NCI-H2196 treated with DMSO at 0.1 percent for 48 hours (cell line): ENCODE data around the gene EXOC6B.
"Not testable (repeated sequence)": the region's sequence is repeated elsewhere in the genome, so short reads cannot be mapped to it uniquely, and the experiment has no call there.

Experiments used
- DNase-seq: peaks from one replicate; lab custom pipeline; 2025; ENCODE audit not compliant: unreplicated experiment; lab: John Stamatoyannopoulos, UW

Gene EXOC6B

DNA sequence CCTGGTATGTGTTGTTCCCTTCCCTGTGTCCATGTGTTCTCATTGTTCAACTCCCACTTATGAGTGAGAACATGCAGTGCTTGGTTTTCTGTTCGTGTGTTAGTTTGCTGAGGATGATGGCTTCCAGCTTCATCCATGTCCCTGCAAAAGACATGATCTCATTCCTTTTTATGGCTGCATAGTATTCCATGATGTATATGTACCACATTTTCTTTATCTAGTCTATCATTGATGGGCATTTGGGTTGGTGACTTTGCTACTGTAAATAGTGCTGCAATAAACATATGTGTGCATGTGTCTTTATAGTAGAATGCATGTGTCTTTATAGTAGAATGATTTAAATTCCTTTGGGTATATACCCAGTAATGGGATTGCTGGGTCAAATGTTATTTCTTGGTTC, 341.2 kb downstream of the EXOC6B start:
- DNase-seq = not testable (repeated sequence)

DNA sequence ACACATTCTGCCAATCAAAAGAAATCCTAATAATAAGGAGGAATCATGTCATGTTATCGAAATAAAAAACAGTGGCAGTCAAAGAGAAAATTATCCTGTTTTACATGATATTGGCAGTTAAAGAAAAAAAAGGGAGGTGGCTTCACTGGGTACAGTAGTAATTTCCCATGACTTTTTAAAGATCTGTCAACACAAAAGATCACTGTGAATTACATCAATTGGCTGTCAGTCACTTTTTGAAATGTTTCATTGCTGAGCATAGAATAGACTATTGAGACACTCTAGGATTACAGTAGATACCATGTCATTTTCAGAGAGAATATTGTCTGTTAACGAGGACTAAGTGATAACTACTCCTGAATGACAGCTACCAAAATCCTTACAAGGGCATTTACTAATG, 342.5 kb downstream of the EXOC6B start:
- DNase-seq = no peak

DNA sequence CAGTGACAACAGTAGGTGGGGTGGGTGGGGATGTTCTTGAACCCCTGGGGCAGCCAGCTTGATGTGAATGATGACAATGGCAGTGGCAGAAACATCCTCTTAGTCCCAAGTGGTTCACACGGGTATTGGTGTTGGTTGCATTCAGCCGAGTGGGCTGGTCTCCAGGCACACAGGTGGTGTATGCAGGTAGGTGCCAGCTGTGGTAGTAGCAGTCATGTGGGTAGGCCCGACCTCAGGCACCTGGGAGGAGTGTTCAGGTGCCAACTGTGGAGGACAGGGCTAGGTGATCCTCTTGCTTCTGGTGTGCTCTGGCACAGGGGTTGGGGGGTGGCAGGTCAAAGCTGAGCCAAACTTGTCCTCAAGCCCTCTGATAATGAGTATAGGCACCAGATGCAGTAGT, 350.6 kb downstream of the EXOC6B start:
- no peak for DNase-seq

DNA sequence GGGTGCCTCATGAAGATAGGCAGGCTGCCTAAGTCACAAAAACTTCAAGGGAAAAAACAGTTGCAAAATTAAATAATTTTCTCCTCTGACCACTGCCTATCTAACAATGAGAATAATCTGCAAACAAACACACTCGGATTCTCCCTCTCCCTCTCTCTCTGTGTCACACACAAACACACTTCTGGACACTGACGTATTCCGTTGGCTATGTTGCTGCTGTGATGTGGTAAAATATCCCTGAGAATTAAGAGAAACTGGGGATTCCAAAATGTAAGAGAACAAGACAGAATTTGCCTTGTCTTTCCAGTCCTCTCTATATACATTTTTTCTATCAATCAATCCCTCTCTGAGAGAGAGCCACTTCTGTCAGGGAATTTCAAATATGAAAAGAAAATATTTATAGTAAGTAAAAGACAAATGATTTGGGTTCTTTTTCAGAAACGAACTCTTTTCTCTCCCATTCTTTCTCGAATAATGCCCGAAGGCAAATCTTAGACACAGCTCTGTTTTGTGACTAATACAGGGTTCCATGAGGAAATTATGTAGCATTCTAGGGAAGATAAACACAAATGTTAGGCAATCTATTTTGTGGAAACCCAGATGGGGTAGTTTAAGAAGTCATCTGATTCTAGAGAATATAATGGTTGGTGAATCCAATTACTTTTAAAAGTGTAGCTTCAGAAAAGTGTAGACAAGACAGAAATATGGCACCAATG, 367.9 kb downstream of the EXOC6B start:
- no peak for DNase-seq

DNA sequence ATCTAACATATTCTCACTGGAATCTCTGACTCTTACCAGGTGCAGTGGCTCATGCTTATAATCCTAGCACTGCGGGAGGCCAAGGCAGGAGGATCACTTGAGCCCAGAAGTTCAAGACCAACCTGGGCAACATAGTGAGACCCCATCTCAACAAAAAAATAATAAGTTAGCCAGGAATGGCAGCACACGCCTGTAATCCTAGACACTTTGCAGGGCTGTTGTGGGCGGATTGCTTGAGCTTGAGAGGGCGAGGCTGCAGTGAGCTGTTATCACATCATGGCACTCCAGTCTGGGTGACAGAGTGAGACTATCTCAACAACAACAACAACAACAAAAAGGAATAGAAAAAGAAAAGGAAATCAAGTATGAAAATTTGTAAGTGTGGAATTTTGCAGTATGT, 371.6 kb downstream of the EXOC6B start:
- no peak for DNase-seq

DNA sequence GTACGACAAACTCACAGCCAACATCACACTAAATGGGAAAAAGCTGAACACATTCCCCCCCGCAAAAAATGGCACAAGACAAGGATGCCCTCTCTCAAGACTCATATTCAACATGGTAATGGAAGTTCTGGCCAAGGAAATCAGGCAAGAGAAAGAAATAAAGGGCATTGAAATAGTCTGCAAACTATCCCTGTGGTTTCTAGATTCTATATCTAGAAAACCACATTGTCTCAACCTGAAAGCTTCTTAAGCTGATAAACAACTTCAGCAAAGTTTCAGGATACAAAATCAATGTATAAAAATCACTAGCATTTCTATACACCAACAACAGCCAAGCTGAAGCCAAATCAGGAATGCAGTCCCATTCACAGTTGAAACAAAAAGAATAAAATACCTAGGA, 383.6 kb downstream of the EXOC6B start:
- DNase-seq = no peak

DNA sequence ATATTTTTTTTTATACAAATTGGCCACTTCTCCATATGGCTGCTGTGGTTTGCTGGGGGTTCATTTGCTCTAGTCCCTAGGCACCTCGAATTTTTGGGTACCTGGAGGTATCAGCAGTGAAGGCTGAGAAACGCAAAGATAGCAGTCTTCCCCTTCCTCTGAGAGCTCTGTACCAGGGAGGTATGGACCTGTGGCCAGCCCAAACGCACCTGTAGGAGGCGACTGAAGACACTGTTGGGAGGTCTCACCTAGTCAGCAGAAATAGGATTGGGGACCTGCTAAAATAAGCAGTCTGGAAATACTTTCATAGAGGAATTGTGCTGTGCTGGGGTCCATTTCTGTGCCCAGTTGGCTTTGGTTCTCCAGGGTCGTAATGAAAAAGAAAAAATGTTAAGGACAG, 385.9 kb downstream of the EXOC6B start:
- no peak for DNase-seq

DNA sequence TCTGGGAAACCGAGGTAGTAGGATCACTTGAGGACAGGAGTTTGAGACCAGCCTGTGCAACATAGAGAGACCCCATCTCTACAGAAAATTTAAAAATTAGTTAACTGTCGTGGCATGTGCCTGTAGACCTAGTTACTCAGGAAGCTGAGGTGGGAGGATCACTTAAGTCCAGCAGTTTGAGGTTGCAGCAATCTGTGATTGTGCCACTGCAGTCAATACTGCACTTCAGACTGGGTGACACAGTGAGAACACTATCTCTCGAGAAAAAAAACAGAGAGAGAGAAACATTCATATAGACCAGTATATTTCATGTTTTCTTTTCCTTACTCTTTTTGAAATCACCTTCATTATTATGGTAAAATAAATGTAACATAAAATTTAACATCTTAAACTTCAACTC, 387.5 kb downstream of the EXOC6B start:
- DNase-seq = no peak

DNA sequence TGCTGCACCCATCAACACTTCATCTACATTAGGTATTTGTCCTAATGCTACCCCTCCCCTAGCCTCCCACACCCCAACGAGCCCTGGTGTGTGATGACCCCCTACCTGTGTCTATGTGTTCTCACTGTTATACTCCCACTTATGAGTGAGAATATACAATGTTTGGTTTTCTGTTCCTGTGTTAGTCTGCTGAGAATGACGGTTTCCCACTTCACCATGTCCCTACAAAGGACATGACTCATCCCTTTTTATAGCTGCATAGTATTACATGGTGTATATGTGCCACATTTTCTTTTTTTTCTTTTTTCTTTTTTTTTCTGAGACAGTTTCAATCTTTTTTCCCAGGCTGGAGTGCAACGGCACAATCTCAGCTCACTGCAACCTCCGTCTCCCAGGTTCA, 394.1 kb downstream of the EXOC6B start:
- DNase-seq = no peak

DNA sequence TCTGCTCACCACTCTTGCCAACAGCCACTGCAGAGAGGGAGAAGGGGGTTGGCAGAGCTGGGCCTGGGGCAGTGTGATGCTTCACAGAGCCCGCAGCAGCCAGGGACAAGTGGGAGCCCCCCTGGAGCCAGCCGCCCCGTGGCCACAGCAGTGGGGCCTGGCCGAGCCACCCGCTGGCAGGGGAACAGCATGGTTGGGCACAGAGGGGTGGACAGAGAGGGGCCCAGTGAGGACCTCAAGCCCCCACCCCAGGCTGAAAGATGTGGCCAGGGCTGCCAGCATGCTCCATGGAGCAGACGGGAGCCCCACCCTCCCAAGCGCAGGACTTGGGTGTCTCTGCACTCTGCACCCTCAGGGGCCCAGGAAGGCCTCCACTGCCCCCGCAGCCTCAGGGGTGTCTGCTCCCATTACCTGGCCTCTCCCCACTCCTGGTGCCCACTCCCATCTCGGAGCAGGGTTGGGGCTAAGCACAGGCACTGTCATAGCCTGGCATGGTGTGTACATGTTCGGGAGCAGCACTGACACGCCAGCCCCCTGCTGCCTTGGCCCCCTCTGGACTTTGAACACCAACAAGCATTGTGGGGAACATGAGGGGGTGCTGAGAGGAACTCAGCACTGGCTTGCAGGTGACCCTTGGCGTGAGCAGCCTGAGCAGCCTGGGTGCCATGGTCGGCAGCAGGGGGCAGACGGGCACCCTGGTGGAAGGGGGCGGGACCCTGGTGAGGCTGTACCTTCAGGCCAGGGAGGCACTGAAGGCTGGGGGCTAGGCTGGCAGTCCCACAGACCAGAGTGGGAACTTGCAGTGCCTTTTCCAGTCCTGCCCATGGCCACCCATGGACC, 398.6 kb downstream of the EXOC6B start:
- no peak for DNase-seq

DNA sequence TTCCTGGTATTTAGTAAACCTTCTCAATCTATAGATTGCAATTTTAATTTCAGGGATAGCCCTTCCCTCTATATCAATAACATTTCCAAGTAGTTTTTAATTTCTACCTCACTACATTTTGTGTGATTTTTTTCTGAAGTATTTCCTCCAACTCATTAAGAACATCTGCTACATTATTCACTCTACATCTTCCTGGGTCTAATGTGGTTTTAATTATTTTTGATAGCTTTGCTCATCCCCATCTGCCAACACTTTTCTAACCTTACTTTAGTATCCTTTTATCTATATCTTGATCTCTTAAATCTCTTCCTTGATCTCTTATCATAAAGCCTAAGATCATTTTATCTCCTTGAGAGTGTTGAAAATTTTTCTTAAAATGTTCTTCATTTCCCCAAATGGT, 399.8 kb downstream of the EXOC6B start:
- DNase-seq = no peak

DNA sequence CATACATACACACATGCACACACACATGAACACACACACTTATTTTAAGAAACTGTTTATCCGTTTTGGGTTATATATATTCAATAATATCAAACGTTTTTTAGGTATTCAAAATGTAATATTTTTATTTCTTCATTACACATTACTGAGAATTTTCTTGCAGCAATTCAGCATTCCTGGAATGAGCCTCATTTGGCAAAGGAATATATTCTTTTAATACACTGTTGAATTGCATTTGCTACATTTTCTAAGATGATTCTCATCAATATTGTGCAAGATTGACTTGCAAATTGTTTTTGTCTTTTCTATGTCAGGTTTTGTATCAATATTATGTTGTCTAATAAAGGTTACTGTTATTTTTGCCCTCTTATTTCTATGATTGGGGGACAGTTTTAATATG, 402.1 kb downstream of the EXOC6B start:
- DNase-seq = no peak

DNA sequence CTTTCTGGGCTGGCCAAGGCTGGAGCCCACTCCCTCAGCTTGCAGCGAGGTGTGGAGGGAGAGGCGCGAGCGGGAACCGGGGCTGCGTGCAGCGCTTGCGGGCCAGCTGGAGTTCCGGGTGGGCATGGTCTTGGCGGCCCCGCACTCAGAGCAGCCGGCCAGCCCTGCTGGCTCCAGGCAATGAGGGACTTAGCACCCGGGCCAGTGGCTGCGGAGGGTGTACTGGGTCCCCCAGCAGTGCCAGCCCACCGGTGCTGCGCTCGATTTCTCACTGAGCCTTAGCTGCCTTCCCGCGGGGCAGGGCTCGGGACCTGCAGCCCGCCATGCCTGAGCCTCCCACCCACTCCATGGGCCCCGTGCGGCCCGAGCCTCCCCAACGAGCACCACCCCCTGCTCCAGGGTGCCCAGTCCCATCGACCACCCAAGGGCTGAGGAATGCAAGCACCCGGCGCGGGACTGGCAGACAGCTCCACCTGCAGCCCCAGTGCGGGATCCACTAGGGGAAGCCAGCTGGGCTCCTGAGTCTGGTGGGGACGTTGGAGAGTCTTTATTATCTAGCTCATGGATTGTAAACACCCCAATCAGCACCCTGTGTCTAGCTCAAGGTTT, 404.0 kb downstream of the EXOC6B start:
- not testable (repeated sequence) for DNase-seq

DNA sequence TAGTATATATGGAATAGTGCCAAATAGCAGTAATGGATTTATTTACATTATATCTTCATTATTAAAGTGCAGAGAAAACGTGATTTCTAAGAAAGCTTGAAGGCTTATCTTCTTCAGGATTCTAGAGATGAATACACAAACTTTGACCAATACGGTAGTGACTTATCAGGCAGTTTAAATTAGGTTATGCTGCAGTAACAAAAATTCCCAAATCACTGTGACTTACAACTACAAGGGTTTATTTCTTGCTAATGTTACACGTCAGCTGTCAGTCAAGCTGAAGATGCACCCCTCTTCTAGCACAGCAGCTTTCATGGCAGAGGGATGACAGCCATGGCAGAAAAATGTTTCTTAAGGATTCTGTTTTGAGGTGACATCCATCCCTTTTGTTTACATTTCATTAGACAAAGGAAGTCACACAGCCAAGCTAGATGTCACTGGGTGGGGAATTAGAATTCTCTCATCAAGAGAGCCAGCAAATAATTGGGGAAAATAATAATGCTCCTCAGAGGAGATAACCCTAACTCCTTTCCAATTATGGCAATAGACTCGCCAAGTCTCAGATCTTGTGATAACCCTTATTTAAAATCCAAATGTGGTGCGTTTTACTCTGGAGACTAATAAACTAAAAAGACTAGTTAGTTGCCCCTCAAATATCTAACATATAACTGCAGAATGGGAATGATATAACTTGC, 409.9 kb downstream of the EXOC6B start:
- DNase-seq = no peak

DNA sequence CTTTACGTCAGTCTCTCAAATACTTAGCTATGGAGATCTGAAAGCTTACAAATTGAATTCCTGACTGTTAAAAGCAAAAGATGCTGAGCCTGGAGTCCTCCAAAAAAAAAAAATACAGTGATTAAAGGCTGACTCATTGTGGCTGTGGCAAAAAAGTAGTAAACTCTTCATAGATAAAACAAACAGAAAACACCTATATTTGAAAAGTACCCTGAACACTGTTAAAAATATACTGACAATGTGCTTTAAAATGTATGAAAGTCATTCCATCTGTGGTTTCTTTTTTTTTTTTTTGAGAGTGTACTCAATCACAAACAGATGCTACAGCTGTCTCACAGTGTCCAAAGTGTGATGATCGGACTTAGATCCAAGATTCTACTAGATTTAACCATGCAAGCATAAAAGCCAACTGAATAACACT, 410.6 kb downstream of the EXOC6B start:
- no peak for DNase-seq

DNA sequence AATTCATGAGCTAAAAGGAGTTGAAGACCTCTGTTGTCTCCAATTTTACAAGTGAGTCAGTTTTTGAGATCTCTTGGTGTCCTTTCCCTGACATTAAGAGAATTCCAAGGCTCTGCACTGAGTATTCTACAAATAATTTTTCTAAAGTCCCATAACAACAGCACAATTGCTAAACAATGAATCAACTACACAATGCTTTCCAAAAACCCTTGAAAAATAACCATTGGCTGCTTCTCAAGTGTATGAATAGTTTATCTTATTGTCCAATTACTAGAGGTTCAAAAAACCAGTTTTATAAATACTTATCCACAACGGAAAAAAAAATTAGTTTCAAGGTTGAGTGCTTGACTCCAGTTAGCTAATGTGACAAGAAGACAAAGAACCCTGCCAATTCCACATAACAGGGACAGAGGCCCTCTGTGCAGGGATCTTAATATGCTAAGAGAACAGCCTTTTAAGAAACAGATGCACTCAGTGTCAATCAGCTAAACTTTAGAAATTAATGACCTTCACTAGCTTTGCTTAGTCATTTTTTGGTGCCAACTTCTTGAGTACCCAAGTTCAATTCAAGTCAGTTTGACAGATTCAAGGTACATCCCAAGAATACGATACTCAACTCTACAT, 411.6 kb downstream of the EXOC6B start:
- no peak for DNase-seq

DNA sequence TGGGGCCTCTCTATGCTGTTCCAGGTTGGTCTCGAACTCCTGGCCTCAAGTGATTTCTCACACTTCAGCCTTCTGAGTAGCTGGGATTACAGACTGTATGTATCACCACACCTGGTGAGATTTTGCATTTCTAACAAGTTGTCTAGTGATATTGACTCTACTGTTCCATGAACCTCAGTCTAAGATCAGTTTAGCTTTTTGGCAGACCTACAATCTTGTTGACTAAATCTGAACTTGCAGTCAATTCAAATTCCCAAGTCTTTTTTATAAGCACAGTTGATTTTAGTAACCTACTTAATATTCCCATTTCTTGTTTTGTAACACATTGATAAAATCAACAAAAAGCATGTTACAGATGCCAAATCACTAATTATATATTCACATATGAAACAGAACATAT, 412.1 kb downstream of the EXOC6B start:
- no peak for DNase-seq

DNA sequence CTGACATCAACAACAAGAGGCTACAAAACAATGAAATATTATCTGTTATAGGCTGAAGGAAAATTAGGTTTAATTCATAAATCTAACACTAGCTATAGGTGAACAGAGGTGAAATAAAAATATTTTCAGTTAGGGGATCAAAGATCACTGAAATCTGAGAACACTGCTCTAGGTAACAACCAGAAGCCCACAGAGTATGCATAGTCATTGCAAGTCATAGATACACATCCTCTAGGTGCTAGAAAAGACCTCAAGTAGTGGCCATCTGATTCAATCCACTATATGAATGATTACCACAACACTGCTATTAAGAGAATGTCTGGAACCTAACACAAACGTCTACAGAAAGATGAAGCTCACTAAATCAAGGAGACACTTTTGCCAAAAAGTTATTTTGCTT, 413.6 kb downstream of the EXOC6B start:
- no peak for DNase-seq

DNA sequence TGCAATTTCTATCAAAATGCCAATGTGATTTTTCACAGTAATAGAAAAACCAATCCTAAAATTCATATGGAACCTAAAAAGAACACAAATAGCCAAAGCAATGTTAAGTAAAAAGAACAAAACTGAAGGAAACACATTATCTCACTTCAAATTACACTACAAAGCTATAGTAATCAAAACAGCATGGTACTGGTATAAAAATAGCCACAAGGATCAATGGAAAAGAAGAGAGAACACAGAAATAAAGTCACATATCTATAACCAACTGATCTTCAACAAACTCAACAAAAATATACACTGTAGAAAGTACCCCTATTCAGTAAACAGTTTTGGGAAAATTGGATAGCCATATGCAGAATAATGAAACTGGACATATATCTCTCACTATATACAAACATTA, 426.0 kb downstream of the EXOC6B start:
- no peak for DNase-seq

DNA sequence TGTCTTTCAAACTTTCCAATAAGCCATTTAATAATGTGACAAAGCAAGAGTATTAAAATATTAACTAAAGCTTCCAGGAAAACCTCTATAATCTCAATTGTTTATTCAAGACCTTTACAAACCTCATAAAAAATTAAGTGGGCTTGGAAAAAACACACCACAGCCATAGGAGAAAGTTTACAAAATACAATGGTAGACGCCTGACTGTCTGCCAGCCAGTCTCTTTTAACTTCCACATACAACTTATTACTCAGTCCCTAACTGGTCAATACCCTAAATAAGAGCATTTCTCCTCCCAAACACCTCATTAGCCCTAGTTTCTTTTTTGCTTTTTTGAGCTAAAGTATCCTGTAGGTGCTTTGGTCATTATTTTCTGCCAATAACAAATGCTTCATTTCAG, 430.7 kb downstream of the EXOC6B start:
- DNase-seq = no peak

DNA sequence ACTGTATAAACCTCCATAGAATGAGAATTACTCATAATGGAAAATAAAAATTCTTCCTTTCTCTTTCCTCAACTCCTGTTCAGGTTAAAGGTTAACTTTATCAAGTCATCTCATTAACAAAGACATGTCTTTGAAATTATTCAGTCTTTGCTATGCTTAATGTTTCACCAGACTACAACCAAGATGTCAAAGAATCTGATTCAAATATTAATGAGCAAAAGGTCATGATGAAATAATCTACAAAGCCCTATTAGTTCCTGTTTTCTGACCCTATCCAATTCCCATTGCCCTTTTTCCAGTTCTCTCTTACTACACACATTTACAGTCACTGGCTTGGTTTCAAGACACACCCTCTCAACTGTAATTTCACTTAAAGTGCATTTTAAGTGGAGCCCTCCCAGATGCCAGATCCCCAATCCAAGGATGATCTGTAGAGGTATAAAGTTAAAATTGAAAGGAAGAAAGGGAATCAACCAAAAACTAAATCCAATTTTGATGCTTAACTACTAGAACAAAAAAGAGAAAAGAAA, 431.2 kb downstream of the EXOC6B start:
- no peak for DNase-seq
